Measurements from ENCODE around the gene DIS3L2. TPM values are rescaled to one million over a fixed set of nuclear protein-coding genes. Genes with fewer than 3 reads are reported as not detected.

DIS3L2 gene
- total RNA-seq, 2 donors from 2014 or later, result 39.5 to 42.4 TPM

DNA sequence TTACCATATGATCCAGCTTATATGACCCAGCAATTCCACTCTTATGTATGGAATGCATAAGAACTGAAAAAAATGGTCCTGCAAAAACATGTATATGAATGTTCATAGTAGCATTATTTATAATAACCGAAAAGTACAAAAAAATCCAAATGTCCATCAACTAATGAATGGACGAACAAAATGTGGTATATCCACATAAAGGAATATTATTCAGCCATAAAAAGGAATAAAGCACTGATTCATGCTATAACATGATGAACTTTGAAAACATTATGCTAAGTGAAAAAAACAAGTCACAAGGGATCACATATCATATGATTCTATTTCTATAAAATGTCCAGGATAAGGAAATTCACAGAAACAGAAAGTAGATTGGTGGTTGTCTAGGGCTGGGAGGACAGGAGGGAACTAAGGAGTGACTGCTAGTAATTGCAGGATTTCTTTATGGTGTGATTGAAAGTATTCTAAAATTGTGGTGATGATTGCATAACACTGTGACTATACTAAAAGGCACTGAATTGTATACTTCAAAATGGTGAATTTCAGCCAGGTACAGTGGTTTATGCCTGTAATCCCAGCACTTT, 10.0 kb upstream of the DIS3L2 start:
- Histone ChIP-seq H3K9me3 (ENCODE audit: control insufficient read depth, low read length) (no peaks in the 10 kb centered on the region), H3K27me3 (ENCODE audit: control insufficient read depth, insufficient read depth, low read length, poor library complexity, severe bottlenecking) (peaks cover 9% of the 10 kb centered on the region), H3K36me3 (ENCODE audit: control insufficient read depth, insufficient read depth, low read length) (no peaks in the 10 kb centered on the region), H3K4me1 (ENCODE audit: control insufficient read depth, insufficient read depth, low read length) (no peaks in the 10 kb centered on the region), H3K9ac (ENCODE audit: extremely low read depth, low read length, poor library complexity, severe bottlenecking) (no peak overlapping the region), H3K4me3 (ENCODE audit: low read length) (no peak overlapping the region), H3K27ac (ENCODE audit: low read depth, low read length) (no peak overlapping the region)
- no peaks in the 10 kb centered on the region for H3K4me1 Mint-ChIP-seq
- no peak overlapping the region for H3K4me3 Mint-ChIP-seq
- no peaks in the 10 kb centered on the region for H3K9me3 Mint-ChIP-seq
- 89% methylated on average over 2 of the region's 2 CpGs; no CpG with 5 or more reads in 1 of the 2 experiments for WGBS, 2 experiments (ENCODE audit: insufficient coverage in 1 of 2, insufficient read length in 1 of 2)
- DNase-seq, result no peak
- H3K27me3 Mint-ChIP-seq (ENCODE audit: insufficient read depth), result peaks cover 7% of the 10 kb centered on the region
- TF ChIP-seq, protein P1, sequence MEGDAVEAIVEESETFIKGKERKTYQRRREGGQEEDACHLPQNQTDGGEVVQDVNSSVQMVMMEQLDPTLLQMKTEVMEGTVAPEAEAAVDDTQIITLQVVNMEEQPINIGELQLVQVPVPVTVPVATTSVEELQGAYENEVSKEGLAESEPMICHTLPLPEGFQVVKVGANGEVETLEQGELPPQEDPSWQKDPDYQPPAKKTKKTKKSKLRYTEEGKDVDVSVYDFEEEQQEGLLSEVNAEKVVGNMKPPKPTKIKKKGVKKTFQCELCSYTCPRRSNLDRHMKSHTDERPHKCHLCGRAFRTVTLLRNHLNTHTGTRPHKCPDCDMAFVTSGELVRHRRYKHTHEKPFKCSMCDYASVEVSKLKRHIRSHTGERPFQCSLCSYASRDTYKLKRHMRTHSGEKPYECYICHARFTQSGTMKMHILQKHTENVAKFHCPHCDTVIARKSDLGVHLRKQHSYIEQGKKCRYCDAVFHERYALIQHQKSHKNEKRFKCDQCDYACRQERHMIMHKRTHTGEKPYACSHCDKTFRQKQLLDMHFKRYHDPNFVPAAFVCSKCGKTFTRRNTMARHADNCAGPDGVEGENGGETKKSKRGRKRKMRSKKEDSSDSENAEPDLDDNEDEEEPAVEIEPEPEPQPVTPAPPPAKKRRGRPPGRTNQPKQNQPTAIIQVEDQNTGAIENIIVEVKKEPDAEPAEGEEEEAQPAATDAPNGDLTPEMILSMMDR (conservative IDR thresholded peaks at IDR 0.05), result no peak
- no peaks in the 10 kb centered on the region for H3K36me3 Mint-ChIP-seq (ENCODE audit: low read depth)
- no peak overlapping the region for H3K27ac Mint-ChIP-seq

DNA sequence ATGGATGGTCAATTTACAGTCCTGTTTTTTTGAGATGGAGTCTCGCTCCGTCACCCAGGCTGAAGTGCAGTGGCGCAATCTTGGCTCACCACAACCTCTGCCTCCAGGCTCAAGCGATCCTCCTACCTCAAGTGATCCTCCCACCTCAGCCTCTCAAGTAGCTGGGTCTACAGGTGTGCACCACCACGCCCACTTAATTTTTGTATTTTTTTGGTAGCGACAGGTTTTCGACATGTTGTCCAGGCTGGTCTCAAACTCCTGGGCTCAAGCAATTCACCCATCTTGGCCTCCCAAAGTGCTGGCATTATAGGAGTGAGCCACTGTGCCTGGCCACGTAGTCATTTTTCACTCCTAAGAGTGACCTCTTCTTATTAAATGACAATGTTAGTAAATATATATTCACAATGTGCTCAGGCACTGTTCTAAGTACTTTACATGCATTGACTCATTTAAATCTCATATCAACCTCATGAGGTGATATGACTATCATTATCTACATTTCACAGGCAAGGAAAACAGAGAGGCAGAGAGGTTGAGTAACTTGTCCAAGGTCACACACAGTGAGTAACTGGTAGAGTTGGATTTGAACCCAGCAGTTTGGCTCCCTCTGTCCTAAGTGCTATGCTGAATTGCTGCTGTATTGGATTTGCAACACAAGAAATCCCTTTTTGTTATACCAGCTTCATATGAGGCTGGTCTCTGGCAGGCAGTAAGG, 5.6 kb upstream of the DIS3L2 start:
- WGBS, 2 experiments (ENCODE audit: insufficient coverage in 1 of 2, insufficient read length in 1 of 2), result 91 to 93% methylated on average over 7 to 8 of the region's 8 CpGs
- Mint-ChIP-seq H3K4me3 (no peak overlapping the region), H3K27me3 (ENCODE audit: insufficient read depth) (peaks cover 11% of the 10 kb centered on the region), H3K36me3 (ENCODE audit: low read depth) (no peaks in the 10 kb centered on the region), H3K9me3 (no peaks in the 10 kb centered on the region), H3K27ac (no peak overlapping the region), H3K4me1 (peaks cover 2% of the 10 kb centered on the region)
- Histone ChIP-seq H3K27ac (ENCODE audit: low read depth, low read length) (no peak overlapping the region), H3K9ac (ENCODE audit: extremely low read depth, low read length, poor library complexity, severe bottlenecking) (no peak overlapping the region), H3K36me3 (ENCODE audit: control insufficient read depth, insufficient read depth, low read length) (no peaks in the 10 kb centered on the region), H3K4me3 (ENCODE audit: low read length) (no peak overlapping the region), H3K27me3 (ENCODE audit: control insufficient read depth, insufficient read depth, low read length, poor library complexity, severe bottlenecking) (peaks cover 7% of the 10 kb centered on the region), H3K9me3 (ENCODE audit: control insufficient read depth, low read length) (no peaks in the 10 kb centered on the region), H3K4me1 (ENCODE audit: control insufficient read depth, insufficient read depth, low read length) (no peaks in the 10 kb centered on the region)
- no peak for DNase-seq
- TF ChIP-seq, protein P1 (conservative IDR thresholded peaks at IDR 0.05), result no peak

DNA sequence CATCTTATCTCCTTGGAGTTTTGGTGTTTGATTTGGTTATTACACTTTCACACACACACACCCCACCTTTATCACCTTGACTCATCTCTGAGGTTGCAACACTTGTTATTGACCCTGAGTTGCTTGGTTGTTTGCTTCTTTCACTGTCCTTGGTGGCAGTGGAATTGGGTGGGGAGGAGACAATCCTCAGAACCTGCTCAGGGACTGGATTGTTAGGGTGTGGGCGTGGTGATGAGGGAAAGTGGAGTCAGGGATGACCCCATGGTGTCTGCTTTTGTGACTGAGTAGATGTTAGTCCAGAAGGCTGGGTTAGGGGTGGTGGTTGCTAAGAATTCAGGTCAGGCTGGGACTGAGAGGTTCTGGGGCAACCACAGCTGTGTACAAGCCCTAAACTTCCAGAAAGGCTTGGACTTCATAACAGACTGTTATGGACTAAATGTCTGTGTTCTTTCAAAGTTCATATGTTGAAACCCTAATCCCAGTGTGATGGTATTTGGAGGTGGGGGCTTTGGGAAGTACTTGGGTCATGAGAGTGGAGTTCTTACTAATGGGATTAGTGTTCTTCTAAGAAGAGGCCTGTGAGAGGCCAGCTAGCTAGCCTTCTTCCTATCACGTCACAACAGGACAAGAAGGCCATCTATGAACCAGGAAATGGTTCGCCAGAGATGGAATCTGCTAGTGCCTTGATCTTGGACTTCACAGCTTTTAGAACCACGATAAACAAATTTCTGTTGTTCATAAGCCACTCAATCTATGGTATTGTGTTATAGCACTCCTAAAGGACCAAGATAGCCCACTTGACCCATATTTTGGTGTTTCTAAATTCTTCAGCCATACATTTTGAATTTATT, 3.4 kb upstream of the DIS3L2 start:
- Mint-ChIP-seq H3K4me1 (peaks cover 4% of the 10 kb centered on the region), H3K9me3 (no peaks in the 10 kb centered on the region), H3K4me3 (no peak overlapping the region), H3K27ac (no peak overlapping the region), H3K36me3 (ENCODE audit: low read depth) (no peaks in the 10 kb centered on the region), H3K27me3 (ENCODE audit: insufficient read depth) (peaks cover 11% of the 10 kb centered on the region)
- TF ChIP-seq, protein P1 (conservative IDR thresholded peaks at IDR 0.05), result no peak
- Histone ChIP-seq H3K36me3 (ENCODE audit: control insufficient read depth, insufficient read depth, low read length) (no peaks in the 10 kb centered on the region), H3K9ac (ENCODE audit: extremely low read depth, low read length, poor library complexity, severe bottlenecking) (no peak overlapping the region), H3K9me3 (ENCODE audit: control insufficient read depth, low read length) (no peaks in the 10 kb centered on the region), H3K27me3 (ENCODE audit: control insufficient read depth, insufficient read depth, low read length, poor library complexity, severe bottlenecking) (peaks cover 7% of the 10 kb centered on the region), H3K4me1 (ENCODE audit: control insufficient read depth, insufficient read depth, low read length) (no peaks in the 10 kb centered on the region), H3K27ac (ENCODE audit: low read depth, low read length) (no peak overlapping the region), H3K4me3 (ENCODE audit: low read length) (no peak overlapping the region)
- no peak for DNase-seq
- 76 to 79% methylated on average over 3 to 4 of the region's 4 CpGs for WGBS, 2 experiments (ENCODE audit: insufficient coverage in 1 of 2, insufficient read length in 1 of 2)

Measured in endodermal cell (in vitro differentiated cells).